ENCODE data around the gene ZNF622. TPM values are rescaled to one million over a fixed set of nuclear protein-coding genes. Genes with fewer than 3 reads are reported as not detected.
A peak's percentile ranks its signal among the peaks of the same experiment; 100 is the strongest.

Gene ZNF622
- total and polyA plus RNA-seq, 10 of the 15 experiments (the other 5 are each of a cell fraction or from before 2014, with no cell fraction given), result 9.0 to 60.3 (median 31.0) TPM

- peak; percentile 68; the same call in 1 of the 2 replicates for TF ChIP-seq NKRF (conservative IDR thresholded peaks at IDR 0.05)
- peak; percentile 95 for TF ChIP-seq PML (IDR thresholded peaks at IDR 0.05; ENCODE audit: low read length)
- no peak for TF ChIP-seq E2F4 (IDR thresholded peaks at IDR 0.05; ENCODE audit: low read depth, low read length)
- TF ChIP-seq HDGF (IDR thresholded peaks at IDR 0.05), result peak; percentile 75
- no peak for TF ChIP-seq ZNF687 (IDR thresholded peaks at IDR 0.05)
- TF ChIP-seq ATF2 (IDR thresholded peaks at IDR 0.05; ENCODE audit: low read length), result no peak
- peak; percentile 78; the same call in 1 of the 3 replicates for TF ChIP-seq POU2F2 (IDR thresholded peaks at IDR 0.05; ENCODE audit: borderline replicate concordance, low read depth, low read length)
- peak; percentile 77 for TF ChIP-seq RELB (IDR thresholded peaks at IDR 0.05; ENCODE audit: low read depth)
- TF ChIP-seq E4F1 (IDR thresholded peaks at IDR 0.05; ENCODE audit: borderline replicate concordance, partially characterized antibody), result peak; percentile 91
- no peak for TF ChIP-seq ESRRA (IDR thresholded peaks at IDR 0.05; ENCODE audit: low read length)
- TF ChIP-seq STAT1 (conservative IDR thresholded peaks at IDR 0.05), result no peak; the same call in 1 of the 2 replicates
- TF ChIP-seq SREBF2 (IDR thresholded peaks at IDR 0.05; ENCODE audit: low read length), result no peak
- TF ChIP-seq NFYA (IDR thresholded peaks at IDR 0.05; ENCODE audit: borderline replicate concordance, low read depth, low read length), result no peak
- TF ChIP-seq BHLHE40 (IDR thresholded peaks at IDR 0.05; ENCODE audit: borderline replicate concordance in 1 of 2, low read depth in 2 of 2, low read length in 1 of 2), result peak; percentile 11 to 45; a peak in 2 of 4 replicates
- TF ChIP-seq PAX8 (IDR thresholded peaks at IDR 0.05), result no peak
- TF ChIP-seq HDAC2 (IDR thresholded peaks at IDR 0.05), result no peak
Observed at GRCh38 chr5:16465544-16466432, at the start of gene ZNF622 (continued).

All from GM12878 (cell line).